Natural killer cell treated with Interleukin-12 subunit alpha and Interleukin-12 subunit beta and Interleukin-15 and Interleukin-18, amount 100 ng/mL, for 72 hours (primary cell): ENCODE data around the gene RNF213. TPM values are rescaled to one million over a fixed set of nuclear protein-coding genes. Genes with fewer than 3 reads are reported as not detected.

ENCODE experiments used
- ATAC-seq, 2 donors: fragments of 150-1000 bp; cut with Tn5 transposase in 1 of 2; sonication (Bioruptor Pico), chemical (Tn5 transposase) in 1 of 2; 2 replicates each; pipeline ENCODE4 v1.10.0; 2021
- DNase-seq: peaks from one replicate; pipeline ENCODE4 v3.0.0; 2022; ENCODE audit warnings: low spot score
- H3K27ac Mint-ChIP-seq, 2 donors: 1 replicate in 1 of 2; 2 replicates in 1 of 2; pipeline ENCODE4 v1.8.0; 2022; ENCODE audit warnings: mixed read lengths in 2 of 2, mild to moderate bottlenecking in 1 of 2, moderate library complexity in 1 of 2
- H3K27me3 Mint-ChIP-seq, 2 donors: 1 replicate in 1 of 2; 2 replicates in 1 of 2; pipeline ENCODE4 v1.8.0; 2022; ENCODE audit warnings: mixed read lengths in 2 of 2
- H3K36me3 Mint-ChIP-seq: one replicate; pipeline ENCODE4 v1.8.0; 2022; ENCODE audit warnings: mixed read lengths
- H3K4me1 Mint-ChIP-seq, 2 donors: 1 replicate in 1 of 2; 2 replicates in 1 of 2; pipeline ENCODE4 v1.8.0; 2022; ENCODE audit warnings: low read depth in 2 of 2, mixed read lengths in 2 of 2, mild to moderate bottlenecking in 1 of 2
- H3K4me3 Mint-ChIP-seq: one replicate; pipeline ENCODE4 v1.8.0; 2022; ENCODE audit warnings: mixed read lengths
- H3K9me3 Mint-ChIP-seq: 2 replicates; pipeline ENCODE4 v1.8.0; 2022; ENCODE audit warnings: mixed read lengths
- total RNA-seq, 2 donors: library from RNA; stranded (reverse); gene quantifications; one replicate each; pipeline ENCODE4 v1.2.3, GENCODE V29; 2022

The RNF213 gene
- total RNA-seq, 2 donors from 2014 or later, result 1,259 to 2,425 TPM

- no peaks in the 10 kb centered on the region for H3K9me3 Mint-ChIP-seq
- no peak overlapping the region for H3K27ac Mint-ChIP-seq
- no peaks in the 10 kb centered on the region for H3K36me3 Mint-ChIP-seq
- DNase-seq (no peak), ATAC-seq (no peak)
- no peak overlapping the region for H3K4me3 Mint-ChIP-seq
- peaks cover 0 to 5% of the 10 kb centered on the region in 2 donors for H3K4me1 Mint-ChIP-seq
- H3K27me3 Mint-ChIP-seq, result no peaks in the 10 kb centered on the region
Observed at GRCh38 chr17:80438806-80439205, 178.2 kb downstream of the RNF213 start.

- ATAC-seq (no peak), DNase-seq (no peak)
- no peaks in the 10 kb centered on the region for H3K27me3 Mint-ChIP-seq
- peaks cover 0 to 2% of the 10 kb centered on the region in 2 donors for H3K4me1 Mint-ChIP-seq
- H3K36me3 Mint-ChIP-seq, result no peaks in the 10 kb centered on the region
- no peak overlapping the region for H3K4me3 Mint-ChIP-seq
- no peaks in the 10 kb centered on the region for H3K9me3 Mint-ChIP-seq
- no peak overlapping the region for H3K27ac Mint-ChIP-seq
Observed at GRCh38 chr17:80439499-80439898, 178.8 kb downstream of the RNF213 start.

GRCh38 chr17:80441133-80441578 lies 180.5 kb downstream of the RNF213 start:
- no peaks in the 10 kb centered on the region for H3K27me3 Mint-ChIP-seq
- no peaks in the 10 kb centered on the region for H3K9me3 Mint-ChIP-seq
- H3K36me3 Mint-ChIP-seq, result no peaks in the 10 kb centered on the region
- DNase-seq (no peak), ATAC-seq (no peak)
- H3K4me3 Mint-ChIP-seq, result no peak overlapping the region
- no peak overlapping the region for H3K27ac Mint-ChIP-seq
- H3K4me1 Mint-ChIP-seq, result peaks cover 0 to under 1% of the 10 kb centered on the region in 2 donors

GRCh38 chr17:80441598-80442322 lies 181.1 kb downstream of the RNF213 start:
- no peak for ATAC-seq
- DNase-seq, result no peak
- Mint-ChIP-seq H3K4me3 (no peak overlapping the region), H3K36me3 (no peaks in the 10 kb centered on the region), H3K9me3 (no peaks in the 10 kb centered on the region), H3K27me3 (no peaks in the 10 kb centered on the region), H3K4me1 (no peaks in the 10 kb centered on the region), H3K27ac (no peak overlapping the region)

- DNase-seq (no peak), ATAC-seq (no peak)
- H3K4me3 Mint-ChIP-seq, result no peak overlapping the region
- H3K9me3 Mint-ChIP-seq, result no peaks in the 10 kb centered on the region
- no peaks in the 10 kb centered on the region for H3K36me3 Mint-ChIP-seq
- no peaks in the 10 kb centered on the region for H3K4me1 Mint-ChIP-seq
- H3K27me3 Mint-ChIP-seq, result no peaks in the 10 kb centered on the region
- no peak overlapping the region for H3K27ac Mint-ChIP-seq
Observed at GRCh38 chr17:80442323-80442659, 181.6 kb downstream of the RNF213 start.

GRCh38 chr17:80442764-80443163 lies 182.1 kb downstream of the RNF213 start:
- Mint-ChIP-seq H3K36me3 (no peaks in the 10 kb centered on the region), H3K27me3 (no peaks in the 10 kb centered on the region), H3K4me1 (no peaks in the 10 kb centered on the region), H3K4me3 (no peak overlapping the region), H3K9me3 (no peaks in the 10 kb centered on the region), H3K27ac (no peak overlapping the region)
- ATAC-seq, result no peak
- DNase-seq, result no peak

- ATAC-seq (no peak), DNase-seq (no peak)
- Mint-ChIP-seq H3K36me3 (no peaks in the 10 kb centered on the region), H3K27ac (no peak overlapping the region), H3K9me3 (no peaks in the 10 kb centered on the region), H3K4me1 (no peaks in the 10 kb centered on the region), H3K27me3 (no peaks in the 10 kb centered on the region), H3K4me3 (no peak overlapping the region)
Observed at GRCh38 chr17:80443498-80443897, 182.8 kb downstream of the RNF213 start.

GRCh38 chr17:80443916-80444643 lies 183.4 kb downstream of the RNF213 start:
- no peaks in the 10 kb centered on the region for H3K4me1 Mint-ChIP-seq
- no peak for ATAC-seq
- H3K27ac Mint-ChIP-seq, result no peak overlapping the region
- H3K27me3 Mint-ChIP-seq, result no peaks in the 10 kb centered on the region
- H3K36me3 Mint-ChIP-seq, result no peaks in the 10 kb centered on the region
- no peak for DNase-seq
- no peak overlapping the region for H3K4me3 Mint-ChIP-seq
- no peaks in the 10 kb centered on the region for H3K9me3 Mint-ChIP-seq

GRCh38 chr17:80444644-80444979 lies 184.0 kb downstream of the RNF213 start:
- H3K27me3 Mint-ChIP-seq, result no peaks in the 10 kb centered on the region
- H3K9me3 Mint-ChIP-seq, result no peaks in the 10 kb centered on the region
- no peak overlapping the region for H3K27ac Mint-ChIP-seq
- H3K36me3 Mint-ChIP-seq, result no peaks in the 10 kb centered on the region
- ATAC-seq (no peak), DNase-seq (no peak)
- H3K4me1 Mint-ChIP-seq, result no peaks in the 10 kb centered on the region
- no peak overlapping the region for H3K4me3 Mint-ChIP-seq

- Mint-ChIP-seq H3K27ac (no peak overlapping the region), H3K36me3 (no peaks in the 10 kb centered on the region), H3K4me3 (no peak overlapping the region), H3K4me1 (no peaks in the 10 kb centered on the region), H3K27me3 (no peaks in the 10 kb centered on the region), H3K9me3 (no peaks in the 10 kb centered on the region)
- DNase-seq (no peak), ATAC-seq (no peak)
Observed at GRCh38 chr17:80445007-80445725, 184.5 kb downstream of the RNF213 start.

GRCh38 chr17:80445726-80446110 lies 185.1 kb downstream of the RNF213 start:
- no peaks in the 10 kb centered on the region for H3K36me3 Mint-ChIP-seq
- H3K4me1 Mint-ChIP-seq, result no peaks in the 10 kb centered on the region
- no peak for DNase-seq
- ATAC-seq, result no peak
- no peak overlapping the region for H3K27ac Mint-ChIP-seq
- H3K9me3 Mint-ChIP-seq, result no peaks in the 10 kb centered on the region
- no peaks in the 10 kb centered on the region for H3K27me3 Mint-ChIP-seq
- H3K4me3 Mint-ChIP-seq, result no peak overlapping the region

- H3K27me3 Mint-ChIP-seq, result no peaks in the 10 kb centered on the region
- no peaks in the 10 kb centered on the region for H3K36me3 Mint-ChIP-seq
- peaks cover 0 to under 1% of the 10 kb centered on the region in 2 donors for H3K4me1 Mint-ChIP-seq
- no peak for ATAC-seq
- no peak overlapping the region for H3K4me3 Mint-ChIP-seq
- DNase-seq, result no peak
- no peak overlapping the region for H3K27ac Mint-ChIP-seq
- no peaks in the 10 kb centered on the region for H3K9me3 Mint-ChIP-seq
Observed at GRCh38 chr17:80446645-80447405, 186.2 kb downstream of the RNF213 start.

GRCh38 chr17:80447790-80448189 lies 187.1 kb downstream of the RNF213 start:
- Mint-ChIP-seq H3K9me3 (no peaks in the 10 kb centered on the region), H3K27ac (no peak overlapping the region), H3K4me3 (no peak overlapping the region), H3K36me3 (no peaks in the 10 kb centered on the region), H3K27me3 (no peaks in the 10 kb centered on the region), H3K4me1 (peaks cover 0 to 3% of the 10 kb centered on the region in 2 donors)
- DNase-seq, result no peak
- ATAC-seq, result no peak
